WERI-Rb-1 (cell line): ENCODE measurements around the gene POLE.

Experiments
- DNase-seq: peaks from one replicate; pipeline ENCODE4 v3.0.0-alpha.2; 2020
- H3K27ac ChIP-seq: fragments of 250-450 bp; sonication (Bioruptor Pico); 2 replicates; pipeline ENCODE4 v1.5.1; 2020; ENCODE audit warnings: mild to moderate bottlenecking, moderate library complexity
- H3K27me3 ChIP-seq: fragments of 250-450 bp; sonication (Bioruptor Pico); 2 replicates; pipeline ENCODE4 v1.5.1; 2021; ENCODE audit warnings: mild to moderate bottlenecking, low read depth, moderate library complexity; ENCODE audit not compliant: insufficient read depth, severe bottlenecking
- H3K36me3 ChIP-seq: fragments of 250-450 bp; sonication (Bioruptor Pico); 2 replicates; pipeline ENCODE4 v1.5.1; 2020; ENCODE audit warnings: mild to moderate bottlenecking, moderate library complexity
- H3K4me3 ChIP-seq: 2 replicates; pipeline ENCODE4 v1.5.1; 2011; ENCODE audit warnings: low read depth, mild to moderate bottlenecking, control low read depth, low read length
- H3K9me3 ChIP-seq: fragments of 250-450 bp; sonication (Bioruptor Pico); 2 replicates; pipeline ENCODE4 v1.5.1; 2021; ENCODE audit warnings: mild to moderate bottlenecking, moderate library complexity; ENCODE audit not compliant: severe bottlenecking
- TF ChIP-seq, protein P1 (sequence below): IDR thresholded peaks from 2 replicates; pipeline ENCODE4 v1.5.1; 2011; ENCODE audit warnings: low read depth, mild to moderate bottlenecking, control low read depth, inconsistent platforms, low read length

The POLE gene

DNA sequence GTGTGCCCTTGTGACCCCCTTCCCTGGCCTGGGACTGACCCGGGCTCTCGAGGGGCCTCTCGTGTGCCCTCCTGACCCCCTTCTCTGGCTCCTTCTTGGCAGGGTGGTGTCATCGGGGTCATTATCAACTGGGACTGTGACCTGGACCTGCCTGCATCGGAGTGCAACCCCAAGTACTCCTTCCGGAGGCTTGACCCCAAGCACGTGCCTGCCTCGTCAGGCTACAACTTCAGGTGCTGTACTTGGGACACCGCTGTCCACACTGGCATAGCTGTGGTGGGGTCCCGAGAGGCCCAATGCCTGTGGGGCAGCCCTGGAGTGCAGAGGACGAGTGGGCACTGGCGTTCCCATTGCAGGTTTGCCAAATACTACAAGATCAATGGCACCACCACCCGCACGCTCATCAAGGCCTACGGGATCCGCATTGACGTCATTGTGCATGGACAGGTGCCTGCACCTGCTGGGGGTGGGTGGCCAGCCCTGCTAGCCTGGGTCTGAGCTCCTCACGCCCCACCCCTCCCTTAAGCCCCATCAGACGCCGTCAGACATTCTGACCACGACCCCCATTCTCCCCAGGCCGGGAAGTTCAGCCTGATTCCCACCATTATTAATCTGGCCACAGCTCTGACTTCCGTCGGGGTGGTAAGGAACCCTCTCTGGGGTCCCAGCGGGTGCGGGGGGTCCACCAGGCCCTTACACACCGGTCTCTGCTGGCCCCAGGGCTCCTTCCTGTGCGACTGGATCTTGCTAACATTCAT is 66.1 kb downstream of the POLE start:
- H3K27me3 ChIP-seq = peaks cover 14% of the 10 kb centered on the region
- H3K36me3 ChIP-seq = peaks cover 34% of the 10 kb centered on the region
- H3K4me3 ChIP-seq = no peak overlapping the region
- DNase-seq = no peak
- peaks cover 11% of the 10 kb centered on the region for H3K9me3 ChIP-seq
- H3K27ac ChIP-seq = no peak overlapping the region
- TF ChIP-seq, protein P1, sequence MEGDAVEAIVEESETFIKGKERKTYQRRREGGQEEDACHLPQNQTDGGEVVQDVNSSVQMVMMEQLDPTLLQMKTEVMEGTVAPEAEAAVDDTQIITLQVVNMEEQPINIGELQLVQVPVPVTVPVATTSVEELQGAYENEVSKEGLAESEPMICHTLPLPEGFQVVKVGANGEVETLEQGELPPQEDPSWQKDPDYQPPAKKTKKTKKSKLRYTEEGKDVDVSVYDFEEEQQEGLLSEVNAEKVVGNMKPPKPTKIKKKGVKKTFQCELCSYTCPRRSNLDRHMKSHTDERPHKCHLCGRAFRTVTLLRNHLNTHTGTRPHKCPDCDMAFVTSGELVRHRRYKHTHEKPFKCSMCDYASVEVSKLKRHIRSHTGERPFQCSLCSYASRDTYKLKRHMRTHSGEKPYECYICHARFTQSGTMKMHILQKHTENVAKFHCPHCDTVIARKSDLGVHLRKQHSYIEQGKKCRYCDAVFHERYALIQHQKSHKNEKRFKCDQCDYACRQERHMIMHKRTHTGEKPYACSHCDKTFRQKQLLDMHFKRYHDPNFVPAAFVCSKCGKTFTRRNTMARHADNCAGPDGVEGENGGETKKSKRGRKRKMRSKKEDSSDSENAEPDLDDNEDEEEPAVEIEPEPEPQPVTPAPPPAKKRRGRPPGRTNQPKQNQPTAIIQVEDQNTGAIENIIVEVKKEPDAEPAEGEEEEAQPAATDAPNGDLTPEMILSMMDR = no peak

DNA sequence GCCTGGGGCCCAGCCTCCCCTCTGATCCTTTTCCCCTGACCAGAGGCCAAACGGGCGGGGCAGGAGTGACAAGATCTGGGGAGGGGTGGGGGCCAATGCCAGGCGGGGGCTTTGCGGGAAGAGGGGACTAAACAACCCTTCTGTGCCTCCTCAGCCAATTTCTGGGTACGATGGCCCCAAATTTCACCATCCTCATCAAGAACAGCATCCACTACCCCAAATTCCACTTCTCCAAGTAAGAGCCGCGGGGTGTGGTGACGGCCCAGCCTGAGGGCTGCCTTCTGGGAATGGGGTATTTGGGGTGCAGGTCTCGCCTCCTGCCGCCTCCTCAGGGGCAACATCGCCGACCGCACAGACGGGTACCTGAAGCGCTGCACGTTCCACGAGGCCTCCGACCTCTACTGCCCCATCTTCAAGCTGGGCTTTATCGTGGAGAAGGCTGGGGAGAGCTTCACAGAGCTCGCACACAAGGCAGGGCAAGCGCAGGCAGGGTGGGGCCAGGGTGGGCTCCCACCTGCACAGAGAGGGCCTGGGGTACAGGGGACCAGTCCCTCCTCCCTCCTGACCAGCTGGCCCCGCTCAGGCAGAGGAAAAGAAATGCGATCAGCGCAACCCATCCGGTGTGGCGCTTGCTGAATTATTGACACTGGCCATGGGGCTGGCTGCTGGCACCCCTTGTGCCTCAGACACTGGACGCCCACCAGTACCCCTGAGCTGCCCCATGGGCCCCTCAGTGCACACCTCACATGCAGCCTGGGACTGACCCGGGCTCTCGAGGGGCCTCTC is 66.8 kb downstream of the POLE start:
- no peak for DNase-seq
- Histone ChIP-seq H3K4me3 (no peak overlapping the region), H3K36me3 (peaks cover 26% of the 10 kb centered on the region), H3K9me3 (peaks cover 11% of the 10 kb centered on the region), H3K27me3 (peaks cover 21% of the 10 kb centered on the region), H3K27ac (no peak overlapping the region)
- TF ChIP-seq, protein P1 = no peak

- peak; percentile 67 for DNase-seq
- Histone ChIP-seq H3K9me3 (peaks cover 11% of the 10 kb centered on the region), H3K4me3 (peak overlapping the region; percentile 23), H3K36me3 (peaks cover 19% of the 10 kb centered on the region), H3K27me3 (peaks cover 24% of the 10 kb centered on the region), H3K27ac (no peak overlapping the region)
- TF ChIP-seq, protein P1 = 0 out of 2 replicates have a peak, but pooled peaks have one; percentile 4
Measured at GRCh38 chr12:132619386-132620112, 67.6 kb downstream of the POLE start.

DNA sequence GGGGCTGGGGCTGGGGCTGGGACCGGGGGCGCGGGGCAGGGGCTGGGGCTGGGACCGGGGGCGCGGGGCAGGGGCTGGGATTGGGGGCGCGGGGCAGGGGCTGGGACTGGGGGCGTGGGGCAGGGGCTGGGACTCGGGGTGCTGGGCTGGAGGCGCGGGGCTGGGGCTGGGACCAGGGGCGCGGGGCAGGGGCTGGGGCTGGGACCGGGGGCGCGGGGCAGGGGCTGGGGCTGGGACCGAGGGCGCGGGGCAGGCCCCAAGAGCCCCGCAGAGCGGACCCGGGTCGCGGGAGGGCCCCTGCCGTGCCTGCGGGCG is 68.1 kb downstream of the POLE start:
- peaks cover 13% of the 10 kb centered on the region for H3K36me3 ChIP-seq
- TF ChIP-seq, protein P1 = no peak
- peaks cover 11% of the 10 kb centered on the region for H3K9me3 ChIP-seq
- no peak overlapping the region for H3K27ac ChIP-seq
- H3K4me3 ChIP-seq = peak overlapping the region; percentile 23
- DNase-seq = no peak
- H3K27me3 ChIP-seq = peaks cover 24% of the 10 kb centered on the region

DNA sequence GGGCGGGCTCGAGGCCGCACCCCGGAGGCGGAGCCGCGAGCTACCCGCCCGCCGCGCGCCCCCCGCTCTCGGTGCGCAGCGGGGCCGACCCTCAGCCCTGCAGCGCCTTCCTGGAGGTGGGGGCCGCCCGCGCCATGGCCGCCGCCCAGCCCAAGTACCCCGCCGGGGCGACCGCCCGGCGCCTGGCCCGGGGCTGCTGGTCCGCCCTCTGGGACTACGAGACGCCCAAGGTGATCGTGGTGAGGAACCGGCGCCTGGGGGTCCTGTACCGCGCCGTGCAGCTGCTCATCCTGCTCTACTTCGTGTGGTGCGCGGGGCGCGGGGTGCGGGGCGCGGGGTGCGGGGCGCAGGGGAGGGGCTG is 68.5 kb downstream of the POLE start, which contains the start of gene P2RX2:
Gene P2RX2 (plus strand): TSS at position 94 of the 361 bp plus-strand sequence. CDS start 41 bp downstream, at position 135.
- TF ChIP-seq, protein P1 = no peak
- Histone ChIP-seq H3K4me3 (peak within 1 kb of the TSS; percentile 36), H3K27ac (no peak within 1 kb of the TSS), H3K9me3 (peaks cover 11% of the 10 kb centered on the region), H3K36me3 (peaks cover 10% of the 10 kb centered on the region), H3K27me3 (peaks cover 24% of the 10 kb centered on the region)
- DNase-seq = no peak
